Measurements from ENCODE around the gene NPIPB2. TPM values are rescaled to one million over a fixed set of nuclear protein-coding genes. Genes with fewer than 3 reads are reported as not detected.

NPIPB2 gene
- total and polyA plus RNA-seq, 2 of the 13 experiments (the other 11 are each of a cell fraction or from before 2014, with no cell fraction given), result 1.8 to 4.1 TPM

- TF ChIP-seq ZBTB1 (CRISPR knock-in tag; IDR thresholded peaks at IDR 0.05; ENCODE audit: borderline replicate concordance) (no peak), PHB2 (IDR thresholded peaks at IDR 0.05; ENCODE audit: partially characterized antibody) (no peak), MTERF4 (CRISPR knock-in tag; IDR thresholded peaks at IDR 0.05) (no peak), XRCC5 (optimal IDR thresholded peaks at IDR 0.05; ENCODE audit: low read length) (peak; percentile 41), FOXO4 (CRISPR knock-in tag; conservative IDR thresholded peaks at IDR 0.05) (no peak), BCL6 (CRISPR knock-in tag; IDR thresholded peaks at IDR 0.05) (0 out of 2 replicates have a peak, but pooled peaks have one; percentile 16), HNRNPLL (IDR thresholded peaks at IDR 0.05; ENCODE audit: low read depth, low read length, poor library complexity, severe bottlenecking) (no peak), MEIS2 (CRISPR knock-in tag; IDR thresholded peaks at IDR 0.05) (0 out of 2 replicates have a peak, but pooled peaks have one; percentile 65), TGIF2 (CRISPR knock-in tag; IDR thresholded peaks at IDR 0.05) (no peak), RFX3 (CRISPR knock-in tag; IDR thresholded peaks at IDR 0.05) (no peak), PLSCR1 (CRISPR knock-in tag; IDR thresholded peaks at IDR 0.05; ENCODE audit: borderline replicate concordance) (no peak), ZC3H13 (CRISPR knock-in tag; IDR thresholded peaks at IDR 0.05) (no peak), NR2C2 (CRISPR knock-in tag; IDR thresholded peaks at IDR 0.05; ENCODE audit: borderline replicate concordance) (peak; percentile 33; the same call in 1 of the 2 replicates), PAF1 (CRISPR knock-in tag; IDR thresholded peaks at IDR 0.05) (no peak), ZMAT5 (CRISPR knock-in tag; IDR thresholded peaks at IDR 0.05; ENCODE audit: borderline replicate concordance, low read depth) (no peak), ZNF329 (CRISPR knock-in tag; IDR thresholded peaks at IDR 0.05; ENCODE audit: low read depth) (no peak), LBX2 (CRISPR knock-in tag; IDR thresholded peaks at IDR 0.05; ENCODE audit: borderline replicate concordance) (no peak), MIER2 (CRISPR knock-in tag; IDR thresholded peaks at IDR 0.05) (0 out of 2 replicates have a peak, but pooled peaks have one; percentile 10), ZNF263 (CRISPR knock-in tag; IDR thresholded peaks at IDR 0.05) (no peak), EHMT2 (IDR thresholded peaks at IDR 0.05; ENCODE audit: borderline replicate concordance, low read depth, low read length) (no peak), ZNF704 (CRISPR knock-in tag; IDR thresholded peaks at IDR 0.05; ENCODE audit: borderline replicate concordance) (no peak), MXD4 (CRISPR knock-in tag; IDR thresholded peaks at IDR 0.05) (no peak), SAFB2 (CRISPR knock-in tag; IDR thresholded peaks at IDR 0.05; ENCODE audit: borderline replicate concordance, low read depth) (no peak), ZNF33A (CRISPR knock-in tag; IDR thresholded peaks at IDR 0.05; ENCODE audit: borderline replicate concordance) (no peak)
Measured at GRCh38 chr16:11972128-11972527, 30.3 kb upstream of the NPIPB2 start (continued).
